Uterus (tissue), 4 donors: Measurements from ENCODE around the gene SULT2B1. TPM values are rescaled to one million over a fixed set of nuclear protein-coding genes. Genes with fewer than 3 reads are reported as not detected.

Experiments
- DNase-seq, 2 donors: peaks; one replicate each; pipeline ENCODE4 v3.0.0-alpha.2; 2019 to 2020
- H3K27ac ChIP-seq, 2 donors: fragments of 200-600 bp; sonication (generic); 1 replicate in 1 of 2; 2 replicates in 1 of 2; pipeline ENCODE4 v1.5.1; 2016 to 2018
- H3K27me3 ChIP-seq, 2 donors: fragments of 200-600 bp; sonication (generic); one replicate each; pipeline ENCODE4 v1.5.1; 2018 to 2019; ENCODE audit warnings: control low read depth in 1 of 2
- H3K36me3 ChIP-seq, 2 donors: fragments of 200-600 bp; sonication (generic); one replicate each; pipeline ENCODE4 v1.5.1; 2019; ENCODE audit warnings: control low read depth in 1 of 2
- H3K4me1 ChIP-seq, 2 donors: fragments of 200-600 bp; sonication (generic); one replicate each; pipeline ENCODE4 v1.5.1; 2018 to 2019; ENCODE audit warnings: control low read depth in 1 of 2
- H3K4me3 ChIP-seq, 2 donors: fragments of 200-600 bp; sonication (generic); 1 replicate in 1 of 2; 2 replicates in 1 of 2; pipeline ENCODE4 v1.5.1; 2018 to 2019; ENCODE audit warnings: mild to moderate bottlenecking in 1 of 2
- H3K9me3 ChIP-seq, 2 donors: fragments of 200-600 bp; sonication (generic); one replicate each; pipeline ENCODE4 v1.5.1; 2019; ENCODE audit warnings: control low read depth in 1 of 2
- POLR2A ChIP-seq, 2 donors: fragments of 450-650 bp; IDR thresholded peaks; one replicate each; pipeline ENCODE4 v1.6.1; 2016; ENCODE audit warnings: antibody characterized with exemption in 2 of 2, mild to moderate bottlenecking in 1 of 2, moderate library complexity in 1 of 2
- intact Hi-C: fragments of 100-400 bp; cut with DNase I; formaldehyde crosslinking; loops from one replicate; pipeline ENCODE4 v1.15.1; 2023; ENCODE audit warnings: low total_unique reads
- total RNA-seq, 4 donors: library from RNA; depleted of rRNA in 3 of 4; stranded (reverse); fragments of >200 nt in 3 of 4; gene quantifications; one replicate each; pipeline versions ENCODE4 v1.1.0 to v1.2.4, GENCODE V29; 2014 to 2023
- TF ChIP-seq, protein P1 (sequence below), 4 experiments: fragments of 200-600 bp in 2 of 4; fragments of 450-650 bp in 2 of 4; sonication (generic) in 2 of 4; IDR thresholded peaks; one replicate each; pipeline ENCODE4 v1.5.1; 2016 to 2019; ENCODE audit warnings: antibody characterized with exemption in 4 of 4, mild to moderate bottlenecking in 2 of 4, moderate library complexity in 1 of 4
- donor health status: DM: yes; HTN: yes; CAD: no.

The SULT2B1 gene
- total RNA-seq, 4 donors from 2014 or later: 0.41 TPM; not detected in 3

DNA sequence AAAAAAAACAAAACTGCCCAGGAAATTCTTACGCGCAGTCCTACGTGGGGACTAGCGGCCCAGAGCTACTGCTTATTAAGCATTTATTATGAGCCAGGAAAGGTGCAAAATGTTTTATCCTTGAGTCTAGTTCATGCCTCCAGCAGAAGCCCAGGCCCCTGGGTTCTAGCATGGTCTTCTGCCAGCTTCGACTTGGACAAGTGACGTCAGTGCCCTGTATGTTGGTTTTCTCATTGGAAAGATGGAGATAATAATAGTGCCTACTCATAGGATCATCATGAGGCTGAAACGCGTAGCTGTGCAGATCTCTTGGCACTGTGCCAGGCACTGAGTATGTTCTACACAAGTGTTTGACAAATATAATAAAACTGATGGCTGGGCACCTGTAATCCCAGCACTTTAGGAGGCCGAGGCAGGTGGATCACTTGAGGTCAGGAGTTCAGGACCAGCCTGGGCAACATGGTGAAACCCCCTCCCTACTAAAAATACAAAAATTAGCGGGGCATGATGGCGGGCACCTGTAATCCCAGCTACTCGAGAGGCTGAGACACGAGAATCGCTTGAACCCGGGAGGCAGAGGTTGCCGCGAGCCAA lies 12.4 kb upstream of the SULT2B1 start:
- H3K9me3 ChIP-seq: no peaks in the 10 kb centered on the region
- DNase-seq: no peak
- intact Hi-C loops: no loop called here
- no peaks in the 10 kb centered on the region for H3K27me3 ChIP-seq
- no peak overlapping the region for H3K27ac ChIP-seq
- H3K36me3 ChIP-seq: no peaks in the 10 kb centered on the region
- H3K4me1 ChIP-seq: no peaks in the 10 kb centered on the region
- no peak overlapping the region for H3K4me3 ChIP-seq
- TF ChIP-seq, protein P1, sequence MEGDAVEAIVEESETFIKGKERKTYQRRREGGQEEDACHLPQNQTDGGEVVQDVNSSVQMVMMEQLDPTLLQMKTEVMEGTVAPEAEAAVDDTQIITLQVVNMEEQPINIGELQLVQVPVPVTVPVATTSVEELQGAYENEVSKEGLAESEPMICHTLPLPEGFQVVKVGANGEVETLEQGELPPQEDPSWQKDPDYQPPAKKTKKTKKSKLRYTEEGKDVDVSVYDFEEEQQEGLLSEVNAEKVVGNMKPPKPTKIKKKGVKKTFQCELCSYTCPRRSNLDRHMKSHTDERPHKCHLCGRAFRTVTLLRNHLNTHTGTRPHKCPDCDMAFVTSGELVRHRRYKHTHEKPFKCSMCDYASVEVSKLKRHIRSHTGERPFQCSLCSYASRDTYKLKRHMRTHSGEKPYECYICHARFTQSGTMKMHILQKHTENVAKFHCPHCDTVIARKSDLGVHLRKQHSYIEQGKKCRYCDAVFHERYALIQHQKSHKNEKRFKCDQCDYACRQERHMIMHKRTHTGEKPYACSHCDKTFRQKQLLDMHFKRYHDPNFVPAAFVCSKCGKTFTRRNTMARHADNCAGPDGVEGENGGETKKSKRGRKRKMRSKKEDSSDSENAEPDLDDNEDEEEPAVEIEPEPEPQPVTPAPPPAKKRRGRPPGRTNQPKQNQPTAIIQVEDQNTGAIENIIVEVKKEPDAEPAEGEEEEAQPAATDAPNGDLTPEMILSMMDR (IDR thresholded peaks at IDR 0.05): no peak
- no peak for TF ChIP-seq POLR2A (IDR thresholded peaks at IDR 0.05)

- TF ChIP-seq, protein P1 (IDR thresholded peaks at IDR 0.05): no peak
- TF ChIP-seq POLR2A (IDR thresholded peaks at IDR 0.05): no peak
- intact Hi-C loops: no loop called here
- H3K27ac ChIP-seq: no peak overlapping the region
- H3K27me3 ChIP-seq: no peaks in the 10 kb centered on the region
- no peak for DNase-seq
- no peaks in the 10 kb centered on the region for H3K9me3 ChIP-seq
- no peaks in the 10 kb centered on the region for H3K4me1 ChIP-seq
- H3K36me3 ChIP-seq: no peaks in the 10 kb centered on the region
- no peak overlapping the region for H3K4me3 ChIP-seq
Measured at GRCh38 chr19:48540110-48540509, 11.9 kb upstream of the SULT2B1 start.

DNA sequence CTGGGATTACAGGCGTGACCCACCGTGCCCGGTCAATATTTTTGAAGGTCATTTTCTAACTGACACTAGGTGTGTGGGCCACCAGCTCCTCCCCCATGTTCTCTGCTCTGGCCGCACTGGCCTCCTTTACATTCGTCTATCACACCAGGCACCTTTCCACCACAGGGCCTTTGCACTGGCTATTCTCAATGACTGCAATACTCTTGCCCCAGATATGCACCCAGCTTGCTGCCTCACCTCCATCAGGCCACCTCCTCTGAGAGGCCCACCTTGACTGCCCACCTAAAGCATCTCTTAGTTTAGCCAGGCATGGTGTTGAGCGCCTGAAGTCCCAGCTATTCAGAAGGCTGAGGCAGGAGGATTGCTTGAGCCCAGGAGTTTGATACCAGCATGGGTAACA lies 10.2 kb upstream of the SULT2B1 start:
- DNase-seq: no peak
- H3K9me3 ChIP-seq: no peaks in the 10 kb centered on the region
- TF ChIP-seq POLR2A (IDR thresholded peaks at IDR 0.05): no peak
- TF ChIP-seq, protein P1 (IDR thresholded peaks at IDR 0.05): no peak
- H3K4me3 ChIP-seq: no peak overlapping the region
- no peaks in the 10 kb centered on the region for H3K27me3 ChIP-seq
- intact Hi-C loops: no loop called here
- no peak overlapping the region for H3K27ac ChIP-seq
- no peaks in the 10 kb centered on the region for H3K4me1 ChIP-seq
- H3K36me3 ChIP-seq: no peaks in the 10 kb centered on the region

GRCh38 chr19:48543121-48543710 lies 8.8 kb upstream of the SULT2B1 start:
- intact Hi-C loops: no loop called here
- TF ChIP-seq, protein P1 (IDR thresholded peaks at IDR 0.05): no peak
- TF ChIP-seq POLR2A (IDR thresholded peaks at IDR 0.05): no peak
- Histone ChIP-seq H3K27ac (no peak overlapping the region), H3K27me3 (no peaks in the 10 kb centered on the region), H3K36me3 (no peaks in the 10 kb centered on the region), H3K4me1 (no peaks in the 10 kb centered on the region), H3K4me3 (no peak overlapping the region), H3K9me3 (no peaks in the 10 kb centered on the region)
- DNase-seq: no peak

DNA sequence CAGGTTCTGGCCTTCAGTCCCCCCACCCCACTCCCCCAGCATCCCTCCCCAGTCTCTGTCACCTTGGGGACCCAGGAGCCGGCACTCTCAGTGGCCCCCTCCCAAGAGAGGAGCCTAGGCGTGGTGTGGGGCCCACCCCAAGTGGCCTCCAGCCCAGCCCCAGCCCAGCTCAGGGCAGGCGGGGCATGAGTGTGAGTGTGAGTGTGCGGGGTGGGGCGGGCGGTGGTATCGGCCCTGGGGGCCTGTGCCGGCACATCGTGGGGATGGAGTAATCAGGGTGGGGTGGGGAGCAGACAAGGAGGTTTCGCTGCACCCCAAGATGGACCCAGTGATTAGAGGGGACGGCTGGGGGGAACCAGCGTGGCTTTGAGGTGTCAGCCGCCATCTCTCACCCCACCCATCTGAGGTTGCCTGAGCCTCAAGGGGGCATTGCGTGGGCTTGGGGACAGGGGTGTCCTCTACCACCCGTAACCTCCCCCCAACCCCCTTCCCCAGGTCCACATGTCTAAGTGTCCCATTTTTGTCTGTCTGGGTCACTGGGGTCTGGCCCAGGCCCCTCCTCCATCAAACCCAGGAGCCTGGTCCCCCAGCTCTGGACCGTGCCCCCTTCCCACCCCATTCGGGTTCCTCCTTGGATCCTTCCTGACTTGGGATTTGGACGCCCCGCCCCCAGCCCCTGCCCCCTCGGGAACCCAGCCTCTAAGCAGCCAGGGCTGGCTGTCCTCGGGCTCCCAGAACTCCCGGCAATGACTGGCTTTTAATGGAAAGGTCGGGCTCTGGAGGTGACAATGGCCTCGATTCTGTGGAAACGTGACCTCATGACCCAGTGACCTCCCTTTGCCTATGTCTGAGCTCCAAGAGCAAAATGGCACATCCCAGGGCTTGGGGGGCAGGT lies 6.9 kb upstream of the SULT2B1 start:
- H3K27me3 ChIP-seq: no peaks in the 10 kb centered on the region
- intact Hi-C loops: no loop called here
- no peaks in the 10 kb centered on the region for H3K4me1 ChIP-seq
- no peak overlapping the region for H3K27ac ChIP-seq
- no peaks in the 10 kb centered on the region for H3K36me3 ChIP-seq
- TF ChIP-seq, protein P1 (IDR thresholded peaks at IDR 0.05): no peak
- TF ChIP-seq POLR2A (IDR thresholded peaks at IDR 0.05): no peak
- no peak overlapping the region for H3K4me3 ChIP-seq
- no peak for DNase-seq
- no peaks in the 10 kb centered on the region for H3K9me3 ChIP-seq
